ENCODE data around the gene EPRS1.
A peak's percentile ranks its signal among the peaks of the same experiment; 100 is the strongest.

EPRS1 gene

GRCh38 chr1:220032911-220033310, 13.4 kb downstream of the EPRS1 start:
- no peak for TF ChIP-seq ZFX (IDR thresholded peaks at IDR 0.05; ENCODE audit: borderline replicate concordance)
- TF ChIP-seq, protein P1, sequence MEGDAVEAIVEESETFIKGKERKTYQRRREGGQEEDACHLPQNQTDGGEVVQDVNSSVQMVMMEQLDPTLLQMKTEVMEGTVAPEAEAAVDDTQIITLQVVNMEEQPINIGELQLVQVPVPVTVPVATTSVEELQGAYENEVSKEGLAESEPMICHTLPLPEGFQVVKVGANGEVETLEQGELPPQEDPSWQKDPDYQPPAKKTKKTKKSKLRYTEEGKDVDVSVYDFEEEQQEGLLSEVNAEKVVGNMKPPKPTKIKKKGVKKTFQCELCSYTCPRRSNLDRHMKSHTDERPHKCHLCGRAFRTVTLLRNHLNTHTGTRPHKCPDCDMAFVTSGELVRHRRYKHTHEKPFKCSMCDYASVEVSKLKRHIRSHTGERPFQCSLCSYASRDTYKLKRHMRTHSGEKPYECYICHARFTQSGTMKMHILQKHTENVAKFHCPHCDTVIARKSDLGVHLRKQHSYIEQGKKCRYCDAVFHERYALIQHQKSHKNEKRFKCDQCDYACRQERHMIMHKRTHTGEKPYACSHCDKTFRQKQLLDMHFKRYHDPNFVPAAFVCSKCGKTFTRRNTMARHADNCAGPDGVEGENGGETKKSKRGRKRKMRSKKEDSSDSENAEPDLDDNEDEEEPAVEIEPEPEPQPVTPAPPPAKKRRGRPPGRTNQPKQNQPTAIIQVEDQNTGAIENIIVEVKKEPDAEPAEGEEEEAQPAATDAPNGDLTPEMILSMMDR (IDR thresholded peaks at IDR 0.05), result no peak
- H3K27ac ChIP-seq, result no peak overlapping the region

DNA sequence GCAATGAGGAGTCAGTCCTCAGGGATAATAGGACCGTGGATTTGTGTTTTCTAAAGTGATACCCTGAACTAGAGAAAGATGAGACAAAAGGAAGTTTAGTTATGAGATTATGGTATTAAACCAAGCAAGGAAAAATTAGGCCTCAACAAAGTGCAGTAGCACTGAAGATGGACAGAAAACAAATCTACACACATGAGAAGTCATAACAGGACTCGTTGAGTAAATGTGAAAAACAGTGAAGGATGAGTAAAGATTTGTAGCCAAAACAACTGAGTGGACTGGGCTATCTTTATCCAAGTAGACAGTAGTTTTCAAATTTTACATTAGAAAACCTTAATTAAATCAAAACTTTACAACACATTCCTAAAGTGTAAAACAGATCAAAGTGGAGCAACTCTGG, 15.0 kb downstream of the EPRS1 start:
- H3K27ac ChIP-seq, result no peak overlapping the region
- TF ChIP-seq, protein P1 (IDR thresholded peaks at IDR 0.05), result no peak
- TF ChIP-seq ZFX (IDR thresholded peaks at IDR 0.05; ENCODE audit: borderline replicate concordance), result no peak

DNA sequence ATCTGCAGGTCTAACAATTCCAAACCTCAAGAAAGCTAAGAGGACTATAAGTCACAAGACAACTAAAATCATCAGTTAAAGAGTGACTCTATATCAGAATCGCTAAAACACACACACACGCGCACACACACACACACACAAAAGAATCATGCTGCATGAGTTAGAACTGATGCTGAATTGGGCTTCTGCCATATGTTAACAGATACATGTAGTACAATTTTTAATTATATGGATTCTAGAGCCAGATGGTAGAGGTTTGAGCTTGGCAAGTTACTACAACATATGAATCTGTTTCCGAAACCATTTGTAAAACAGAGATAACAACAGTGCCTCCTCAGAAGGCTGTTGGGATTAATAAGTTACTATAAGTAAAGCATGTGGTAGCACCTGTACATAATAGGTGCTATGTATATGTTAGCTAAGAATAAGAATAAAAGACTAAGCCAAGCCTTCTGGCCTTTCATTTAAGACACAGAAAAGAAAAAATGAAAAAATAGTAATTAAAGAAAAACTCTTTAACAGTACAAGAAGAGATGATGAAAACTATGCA, 17.9 kb downstream of the EPRS1 start:
- TF ChIP-seq ZFX (IDR thresholded peaks at IDR 0.05; ENCODE audit: borderline replicate concordance), result no peak
- TF ChIP-seq, protein P1 (IDR thresholded peaks at IDR 0.05), result no peak
- H3K27ac ChIP-seq, result no peak overlapping the region

DNA sequence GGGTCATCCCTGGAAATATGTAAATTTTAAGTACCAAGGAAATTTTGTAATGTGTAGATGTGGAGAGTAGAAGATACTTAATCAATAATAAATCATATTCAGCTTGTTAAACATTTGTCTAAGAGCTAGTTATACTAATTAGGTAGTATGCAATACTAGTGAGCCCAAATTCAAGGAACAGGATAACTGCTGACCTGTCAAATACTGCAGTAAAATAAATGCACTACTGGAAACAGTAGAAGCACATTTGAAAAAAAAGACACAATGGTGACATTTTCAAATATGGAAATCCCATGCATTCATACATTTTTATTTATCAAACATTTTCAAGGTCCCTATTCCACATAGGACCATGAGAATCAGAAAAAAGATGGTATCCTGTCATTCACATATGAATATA, 27.2 kb downstream of the EPRS1 start:
- H3K27ac ChIP-seq, result no peak overlapping the region
- no peak for TF ChIP-seq ZFX (IDR thresholded peaks at IDR 0.05; ENCODE audit: borderline replicate concordance)
- TF ChIP-seq, protein P1 (IDR thresholded peaks at IDR 0.05), result no peak

DNA sequence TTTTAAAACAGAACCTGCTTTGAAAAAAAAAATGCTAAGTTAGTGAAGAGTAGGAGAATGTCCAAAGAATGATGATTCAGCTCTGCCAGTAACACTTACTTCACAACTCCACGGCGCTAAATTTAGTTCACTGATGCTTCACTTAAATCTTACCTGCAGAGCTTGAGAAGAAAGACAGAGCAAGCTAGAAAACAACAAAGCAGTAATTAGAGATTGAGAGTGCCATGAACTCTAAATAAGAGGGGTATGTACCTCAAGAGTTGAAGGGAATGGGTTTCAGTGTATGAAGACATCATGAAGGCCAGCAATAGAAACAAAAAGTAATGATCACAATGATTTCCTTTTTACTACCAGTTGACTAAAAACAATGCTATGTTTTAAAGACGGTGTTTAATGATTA, 32.8 kb downstream of the EPRS1 start:
- TF ChIP-seq, protein P1 (IDR thresholded peaks at IDR 0.05), result no peak
- no peak for TF ChIP-seq ZFX (IDR thresholded peaks at IDR 0.05; ENCODE audit: borderline replicate concordance)
- no peak overlapping the region for H3K27ac ChIP-seq

GRCh38 chr1:220012259-220012658, 34.0 kb downstream of the EPRS1 start:
- no peak for TF ChIP-seq ZFX (IDR thresholded peaks at IDR 0.05; ENCODE audit: borderline replicate concordance)
- TF ChIP-seq, protein P1 (IDR thresholded peaks at IDR 0.05), result peak; percentile 20
- H3K27ac ChIP-seq, result no peak overlapping the region

GRCh38 chr1:220011620-220012019, 34.7 kb downstream of the EPRS1 start:
- no peak overlapping the region for H3K27ac ChIP-seq
- TF ChIP-seq, protein P1 (IDR thresholded peaks at IDR 0.05), result no peak
- TF ChIP-seq ZFX (IDR thresholded peaks at IDR 0.05; ENCODE audit: borderline replicate concordance), result no peak
